Trophoblast cell (in vitro differentiated cells and primary cell): ENCODE results near the gene HEY2.

Experiments
- DNase-seq, 2 donors: peaks; one replicate each; pipeline ENCODE4 v3.0.0-alpha.2; 2016
- H2AFZ ChIP-seq: 2 replicates; pipeline ENCODE4 v1.6.1; 2013; ENCODE audit warnings: low read length, moderate library complexity, mild to moderate bottlenecking; ENCODE audit not compliant: insufficient read depth, poor library complexity
- H2AK5ac ChIP-seq: 2 replicates; pipeline ENCODE4 v1.6.1; 2013; ENCODE audit warnings: mild to moderate bottlenecking, low read length
- H2BK120ac ChIP-seq: 2 replicates; pipeline ENCODE4 v1.6.1; 2013; ENCODE audit warnings: low read length, mild to moderate bottlenecking, moderate library complexity; ENCODE audit not compliant: insufficient read depth, poor library complexity
- H2BK12ac ChIP-seq: 2 replicates; pipeline ENCODE4 v1.6.1; 2013; ENCODE audit warnings: mild to moderate bottlenecking, low read length, moderate library complexity
- H2BK5ac ChIP-seq: 2 replicates; pipeline ENCODE4 v1.6.1; 2013; ENCODE audit warnings: low read length, low read depth, moderate library complexity, mild to moderate bottlenecking; ENCODE audit not compliant: poor library complexity
- H3K14ac ChIP-seq: 2 replicates; pipeline ENCODE4 v1.6.1; 2013; ENCODE audit warnings: mild to moderate bottlenecking, low read length
- H3K18ac ChIP-seq: 2 replicates; pipeline ENCODE4 v1.6.1; 2013; ENCODE audit warnings: mild to moderate bottlenecking, low read length
- H3K23ac ChIP-seq: 2 replicates; pipeline ENCODE4 v1.6.1; 2013; ENCODE audit warnings: low read length
- H3K27ac ChIP-seq: 2 replicates; pipeline ENCODE4 v1.5.1; 2013; ENCODE audit warnings: low read depth, mild to moderate bottlenecking, inconsistent platforms, low read length, moderate library complexity
- H3K27me3 ChIP-seq: 2 replicates; pipeline ENCODE4 v1.6.1; 2013; ENCODE audit warnings: inconsistent platforms, mild to moderate bottlenecking, low read length, moderate library complexity; ENCODE audit not compliant: insufficient read depth
- H3K36me3 ChIP-seq, 2 experiments: 1 replicate in 1 of 2; 2 replicates in 1 of 2; pipeline ENCODE4 v1.6.1; 2013; ENCODE audit warnings: low read length in 2 of 2, mild to moderate bottlenecking in 2 of 2, moderate library complexity in 1 of 2; ENCODE audit not compliant: insufficient read depth in 2 of 2, control insufficient read depth in 1 of 2
- H3K4ac ChIP-seq: 2 replicates; pipeline ENCODE4 v1.6.1; 2013; ENCODE audit warnings: low read depth, mild to moderate bottlenecking, low read length, moderate library complexity
- H3K4me1 ChIP-seq, 2 experiments: 1 replicate in 1 of 2; 2 replicates in 1 of 2; pipeline ENCODE4 v1.6.1; 2013; ENCODE audit warnings: low read length in 2 of 2, mild to moderate bottlenecking in 2 of 2, moderate library complexity in 1 of 2; ENCODE audit not compliant: insufficient read depth in 2 of 2, control insufficient read depth in 1 of 2
- H3K4me2 ChIP-seq: 2 replicates; pipeline ENCODE4 v1.6.1; 2013; ENCODE audit warnings: inconsistent platforms, mild to moderate bottlenecking, low read length, moderate library complexity
- H3K4me3 ChIP-seq: 2 replicates; pipeline ENCODE4 v1.5.1; 2013; ENCODE audit warnings: mild to moderate bottlenecking, low read depth, low read length, inconsistent platforms
- H3K79me1 ChIP-seq: one replicate; pipeline ENCODE4 v1.6.1; 2013; ENCODE audit warnings: low read length
- H3K79me2 ChIP-seq: 2 replicates; pipeline ENCODE4 v1.6.1; 2013; ENCODE audit warnings: low read length, mild to moderate bottlenecking; ENCODE audit not compliant: control insufficient read depth, insufficient read depth, poor library complexity
- H3K9ac ChIP-seq: 2 replicates; pipeline ENCODE4 v1.6.1; 2013; ENCODE audit warnings: mild to moderate bottlenecking, low read length
- H3K9me3 ChIP-seq: 2 replicates; pipeline ENCODE4 v1.6.1; 2013; ENCODE audit warnings: low read depth, mild to moderate bottlenecking, control low read depth, inconsistent platforms, low read length; ENCODE audit not compliant: insufficient read depth
- H4K12ac ChIP-seq: 2 replicates; pipeline ENCODE4 v1.6.1; 2013; ENCODE audit warnings: low read depth, mild to moderate bottlenecking, low read length, moderate library complexity
- H4K8ac ChIP-seq: 2 replicates; pipeline ENCODE4 v1.6.1; 2013; ENCODE audit warnings: low read depth, mild to moderate bottlenecking, low read length, moderate library complexity
- H4K91ac ChIP-seq: one replicate; pipeline ENCODE4 v1.6.1; 2013; ENCODE audit warnings: low read depth, mild to moderate bottlenecking, low read length, moderate library complexity
- WGBS: extraction: QIAGEN DNeasy Blood & Tissue Kit; methylation state at CpG from one replicate; pipeline ENCODE4 v1.1.7; 2013; ENCODE audit warnings: missing lambda C conversion rate; ENCODE audit not compliant: insufficient read length, insufficient coverage; ENCODE audit errors: extremely low coverage; 5-methylcytosine and 5-hydroxymethylcytosine counted together

Gene HEY2

GRCh38 chr6:125791151-125791819 lies 41.9 kb downstream of the HEY2 start:
- Histone ChIP-seq H3K79me2 (peaks cover 2% of the 10 kb centered on the region), H2AK5ac (no peak overlapping the region), H2BK120ac (no peak overlapping the region), H2AFZ (peak overlapping the region; percentile 51), H3K9me3 (no peaks in the 10 kb centered on the region), H3K4me3 (peak overlapping the region; percentile 99), H3K23ac (no peak overlapping the region), H3K27ac (no peak overlapping the region), H3K14ac (no peak overlapping the region), H3K36me3 (no peaks in the 10 kb centered on the region), H3K27me3 (no peaks in the 10 kb centered on the region), H3K4me2 (peak overlapping the region; percentile 99), H4K8ac (peak overlapping the region; percentile 15), H3K4me1 (peaks cover 5 to 6% of the 10 kb centered on the region in 2 experiments), H3K4ac (peak overlapping the region; percentile 37), H4K91ac (peak overlapping the region; percentile 93), H3K9ac (peak overlapping the region; percentile 77), H4K12ac (peak overlapping the region; percentile 51), H3K79me1 (peaks cover 15% of the 10 kb centered on the region), H2BK5ac (peak overlapping the region; percentile 73), H3K18ac (no peak overlapping the region), H2BK12ac (no peak overlapping the region)
- DNase-seq: peak; percentile 47 to 62
- WGBS: no CpG with 5 or more reads among the region's 28 CpGs

GRCh38 chr6:125791820-125792165 lies 42.4 kb downstream of the HEY2 start:
- Histone ChIP-seq H3K36me3 (no peaks in the 10 kb centered on the region), H2AK5ac (no peak overlapping the region), H3K79me2 (peaks cover 2% of the 10 kb centered on the region), H4K12ac (no peak overlapping the region), H3K79me1 (peaks cover 15% of the 10 kb centered on the region), H3K23ac (no peak overlapping the region), H2BK120ac (no peak overlapping the region), H3K4me2 (peak overlapping the region; percentile 99), H2BK5ac (no peak overlapping the region), H3K9ac (no peak overlapping the region), H3K9me3 (no peaks in the 10 kb centered on the region), H3K4me3 (no peak overlapping the region), H4K91ac (no peak overlapping the region), H2BK12ac (no peak overlapping the region), H3K4ac (no peak overlapping the region), H3K27ac (no peak overlapping the region), H3K14ac (no peak overlapping the region), H3K18ac (no peak overlapping the region), H3K27me3 (no peaks in the 10 kb centered on the region), H4K8ac (no peak overlapping the region), H3K4me1 (peaks cover 5 to 6% of the 10 kb centered on the region in 2 experiments), H2AFZ (no peak overlapping the region)
- no peak for DNase-seq

DNA sequence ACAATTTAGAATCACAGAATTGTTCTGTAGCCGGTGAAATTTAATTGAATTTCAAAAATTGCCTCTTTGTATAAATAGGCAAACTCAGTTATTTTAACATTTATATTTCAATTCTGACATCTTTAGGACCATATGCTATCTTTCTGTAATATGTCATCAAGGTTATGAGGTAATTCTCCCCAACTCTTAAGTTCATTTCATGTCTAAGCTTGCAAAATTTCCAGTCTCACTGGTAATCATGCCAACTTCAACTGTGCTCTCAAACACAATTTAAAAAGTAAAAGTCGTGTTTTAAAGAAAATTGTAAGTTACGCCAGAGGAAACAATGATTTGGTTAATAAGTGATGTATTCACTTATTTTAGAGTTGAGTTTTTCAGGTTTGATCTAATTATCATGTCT lies 42.7 kb downstream of the HEY2 start:
- Histone ChIP-seq H2AFZ (no peak overlapping the region), H3K18ac (no peak overlapping the region), H2BK12ac (no peak overlapping the region), H3K9ac (no peak overlapping the region), H3K79me2 (peaks cover 2% of the 10 kb centered on the region), H2AK5ac (no peak overlapping the region), H3K27me3 (no peaks in the 10 kb centered on the region), H4K8ac (no peak overlapping the region), H3K14ac (no peak overlapping the region), H3K4me2 (no peak overlapping the region), H4K12ac (no peak overlapping the region), H3K4ac (no peak overlapping the region), H3K23ac (no peak overlapping the region), H3K79me1 (peaks cover 15% of the 10 kb centered on the region), H2BK120ac (no peak overlapping the region), H3K9me3 (no peaks in the 10 kb centered on the region), H3K36me3 (no peaks in the 10 kb centered on the region), H2BK5ac (no peak overlapping the region), H4K91ac (no peak overlapping the region), H3K27ac (no peak overlapping the region), H3K4me1 (peaks cover 5 to 6% of the 10 kb centered on the region in 2 experiments), H3K4me3 (no peak overlapping the region)
- no CpG with 5 or more reads among the region's 3 CpGs for WGBS
- no peak for DNase-seq

GRCh38 chr6:125792680-125793079 lies 43.2 kb downstream of the HEY2 start:
- H4K12ac ChIP-seq: no peak overlapping the region
- peaks cover 5 to 8% of the 10 kb centered on the region in 2 experiments for H3K4me1 ChIP-seq
- H2BK12ac ChIP-seq: no peak overlapping the region
- H3K18ac ChIP-seq: no peak overlapping the region
- no peak overlapping the region for H2BK5ac ChIP-seq
- H3K9ac ChIP-seq: no peak overlapping the region
- no peak for DNase-seq
- peaks cover 15% of the 10 kb centered on the region for H3K79me1 ChIP-seq
- H3K23ac ChIP-seq: no peak overlapping the region
- H4K8ac ChIP-seq: no peak overlapping the region
- no peak overlapping the region for H2BK120ac ChIP-seq
- H3K4me3 ChIP-seq: no peak overlapping the region
- H2AK5ac ChIP-seq: no peak overlapping the region
- H3K27ac ChIP-seq: no peak overlapping the region
- H3K79me2 ChIP-seq: peaks cover 2% of the 10 kb centered on the region
- H3K14ac ChIP-seq: no peak overlapping the region
- H3K9me3 ChIP-seq: no peaks in the 10 kb centered on the region
- no peak overlapping the region for H2AFZ ChIP-seq
- H3K27me3 ChIP-seq: no peaks in the 10 kb centered on the region
- no peak overlapping the region for H3K4me2 ChIP-seq
- no peaks in the 10 kb centered on the region for H3K36me3 ChIP-seq
- no peak overlapping the region for H3K4ac ChIP-seq
- H4K91ac ChIP-seq: no peak overlapping the region
